ENCODE data around the gene TSHZ2. TPM values are rescaled to one million over a fixed set of nuclear protein-coding genes. Genes with fewer than 3 reads are reported as not detected.

The TSHZ2 gene
- polyA plus RNA-seq, 12 donors, result 8.0 to 36.9 (median 14.7) TPM; not detected in 1

- DNase-seq, result no peak
Measured at GRCh38 chr20:53371216-53371615, 399.1 kb downstream of the TSHZ2 start.

- no peak for DNase-seq
Measured at GRCh38 chr20:53376021-53376420, 403.9 kb downstream of the TSHZ2 start.

GRCh38 chr20:53379014-53379832 lies 407.1 kb downstream of the TSHZ2 start:
- no peak for DNase-seq

- DNase-seq, result no peak
Measured at GRCh38 chr20:53379833-53380120, 407.6 kb downstream of the TSHZ2 start.

- no peak for DNase-seq
Measured at GRCh38 chr20:53381568-53382262, 409.6 kb downstream of the TSHZ2 start.

GRCh38 chr20:53382263-53382844 lies 410.2 kb downstream of the TSHZ2 start:
- DNase-seq, result no peak

GRCh38 chr20:53383916-53384315 lies 411.8 kb downstream of the TSHZ2 start:
- no peak for DNase-seq

- no peak for DNase-seq
Measured at GRCh38 chr20:53384392-53384791, 412.2 kb downstream of the TSHZ2 start.

- DNase-seq, result no peak
Measured at GRCh38 chr20:53385941-53386767, 414.0 kb downstream of the TSHZ2 start.

- DNase-seq, result no peak
Measured at GRCh38 chr20:53387983-53388675, 416.0 kb downstream of the TSHZ2 start.

GRCh38 chr20:53389516-53390300 lies 417.6 kb downstream of the TSHZ2 start:
- no peak for DNase-seq

GRCh38 chr20:53390770-53391169 lies 418.6 kb downstream of the TSHZ2 start:
- DNase-seq, result no peak

GRCh38 chr20:53394433-53394832 lies 422.3 kb downstream of the TSHZ2 start:
- no peak for DNase-seq

- no peak for DNase-seq
Measured at GRCh38 chr20:53395188-53395923, 423.2 kb downstream of the TSHZ2 start.

GRCh38 chr20:53399083-53399482 lies 426.9 kb downstream of the TSHZ2 start:
- no peak for DNase-seq

GRCh38 chr20:53399592-53400335 lies 427.6 kb downstream of the TSHZ2 start:
- no peak for DNase-seq

- DNase-seq, result no peak
Measured at GRCh38 chr20:53402233-53403005, 430.3 kb downstream of the TSHZ2 start.

GRCh38 chr20:53403029-53403428 lies 430.9 kb downstream of the TSHZ2 start:
- DNase-seq, result no peak

Data from muscle of arm (tissue), 12 donors.